K562 (cell line): ENCODE data around the gene UBE2Q1. TPM values are rescaled to one million over a fixed set of nuclear protein-coding genes. Genes with fewer than 3 reads are reported as not detected.

ENCODE experiments used
- CBFA2T2 ChIP-seq: fragments of 450-650 bp; conservative IDR thresholded peaks from 2 replicates; pipeline ENCODE4 v1.6.1; 2017; ENCODE audit warnings: mild to moderate bottlenecking
- CBX8 ChIP-seq: fragments of 200-600 bp; sonication (generic); IDR thresholded peaks from 2 replicates; pipeline ENCODE4 v1.6.1; 2012; ENCODE audit warnings: borderline replicate concordance, mixed run types, low read depth, mild to moderate bottlenecking, moderate library complexity, mixed read lengths, low read length, control low read depth, inconsistent platforms; ENCODE audit not compliant: poor library complexity, severe bottlenecking; ENCODE audit errors: extremely low read depth
- CHD4 ChIP-seq: fragments of 200-600 bp; sonication (generic); IDR thresholded peaks from 3 replicates; pipeline ENCODE4 v1.6.1; 2012; ENCODE audit warnings: low read depth, mild to moderate bottlenecking, mixed read lengths, low read length, inconsistent platforms; ENCODE audit not compliant: insufficient read depth, insufficient replicate concordance, poor library complexity, severe bottlenecking
- CREB3L1 ChIP-seq: fragments of 450-650 bp; IDR thresholded peaks from 2 replicates; pipeline ENCODE4 v1.6.1; 2014; ENCODE audit warnings: low read depth, mild to moderate bottlenecking, moderate library complexity, borderline replicate concordance
- DACH1 ChIP-seq: fragments of 450-650 bp; IDR thresholded peaks from 2 replicates; pipeline ENCODE4 v1.6.1; 2018; ENCODE audit not compliant: partially characterized antibody
- DLX4 ChIP-seq: fragments of 250-450 bp; sonication (Bioruptor Pico); IDR thresholded peaks from 2 replicates; pipeline ENCODE4 v1.6.1; 2021; ENCODE audit warnings: mild to moderate bottlenecking
- ETV5 ChIP-seq: sonication (generic); formaldehyde crosslinking; IDR thresholded peaks from 2 replicates; pipeline ENCODE4 v1.4.0; 2020; ENCODE audit warnings: low read depth, mild to moderate bottlenecking, missing genetic modification reagents
- FOXO4 ChIP-seq: fragments of 450-650 bp; formaldehyde crosslinking; IDR thresholded peaks from 2 replicates; pipeline ENCODE4 v1.4.0; 2020; ENCODE audit warnings: mild to moderate bottlenecking, moderate library complexity
- HEY1 ChIP-seq: fragments of 250-450 bp; sonication (Bioruptor Pico); IDR thresholded peaks from 2 replicates; pipeline ENCODE4 v1.5.0; 2020; ENCODE audit warnings: mild to moderate bottlenecking, moderate library complexity, borderline replicate concordance
- HOMEZ ChIP-seq: fragments of 250-450 bp; sonication (Bioruptor Pico); IDR thresholded peaks from 2 replicates; pipeline ENCODE4 v1.4.0; 2020; ENCODE audit warnings: mild to moderate bottlenecking, moderate library complexity
- NCOA1 ChIP-seq: fragments of 450-650 bp; IDR thresholded peaks from 2 replicates; pipeline ENCODE4 v1.6.1; 2016; ENCODE audit warnings: low read depth
- PBX2 ChIP-seq, 2 experiments: IDR thresholded peaks in 1 of 2; conservative IDR thresholded peaks in 1 of 2; 2 replicates each; pipeline ENCODE4 v1.6.1; 2016; ENCODE audit warnings: low read depth in 2 of 2, mild to moderate bottlenecking in 1 of 2, missing compliant biosample characterization in 1 of 2, missing genetic modification characterization in 1 of 2, moderate library complexity in 1 of 2
- PCBP1 ChIP-seq: fragments of 200-400 bp; formaldehyde crosslinking; IDR thresholded peaks from 2 replicates; pipeline ENCODE4 v1.6.1; 2018; ENCODE audit warnings: mild to moderate bottlenecking, low read depth, low read length; ENCODE audit not compliant: poor library complexity, severe bottlenecking
- POLR3G ChIP-seq: IDR thresholded peaks from 2 replicates; pipeline ENCODE4 v1.6.1; 2011; ENCODE audit not compliant: insufficient read length, insufficient replicate concordance; ENCODE audit errors: extremely low read depth
- RBBP5 ChIP-seq: fragments of 200-600 bp; sonication (generic); IDR thresholded peaks from 2 replicates; pipeline ENCODE4 v1.6.1; 2012; ENCODE audit warnings: borderline replicate concordance, mild to moderate bottlenecking, low read length, control low read depth, inconsistent platforms; ENCODE audit not compliant: insufficient read depth, poor library complexity, severe bottlenecking
- STAT5A ChIP-seq: IDR thresholded peaks from 2 replicates; pipeline ENCODE4 v1.6.1; 2012; ENCODE audit warnings: low read length, inconsistent platforms, borderline replicate concordance
- ZNF764 ChIP-seq: fragments of 250-450 bp; sonication (Bioruptor Pico); IDR thresholded peaks from 2 replicates; pipeline ENCODE4 v1.4.0; 2020; ENCODE audit warnings: low read depth, mild to moderate bottlenecking, moderate library complexity
- polyA plus RNA-seq, 8 experiments: library from polyadenylated mRNA; depleted of rRNA in 4 of 8; stranded (reverse) in 5 of 8; unstranded in 3 of 8; fragments of >200 nt; fragmentation: Nextera tagmentation in 2 of 8; fragmentation: Illumina TruSeq in 1 of 8; extraction: Ambion mirVana in 2 of 8; extraction: Trizol in 1 of 8; gene quantifications; 2 replicates each; pipeline versions ENCODE4 v1.2.1 to v1.2.3, GENCODE V29; 2011 to 2014; ENCODE audit warnings: inconsistent platforms in 1 of 8, missing spikeins in 1 of 8
- total RNA-seq, 7 experiments: library from RNA; depleted of rRNA in 6 of 7; stranded (reverse); fragments of >200 nt in 6 of 7; fragmentation: Illumina TruSeq in 2 of 7; extraction: Trizol in 2 of 7; gene quantifications; 2 replicates each; pipeline versions ENCODE4 v1.2.1 to v1.2.3, GENCODE V29; 2011 to 2021; ENCODE audit warnings: low replicate concordance in 1 of 7

The UBE2Q1 gene
- total and polyA plus RNA-seq, 9 of the 15 experiments (the other 6 are each of a cell fraction or from before 2014, with no cell fraction given) = 8.0 to 58.8 (median 27.6) TPM

GRCh38 chr1:154558720-154559465 lies 431 bp upstream of the UBE2Q1 start (continued):
- TF ChIP-seq PCBP1 (no peak), FOXO4 (no peak), CHD4 (peak; percentile 72), ZNF764 (CRISPR knock-in tag) (no peak), CBFA2T2 (peak; percentile 99), DLX4 (CRISPR knock-in tag) (no peak), NCOA1 (no peak), HEY1 (CRISPR knock-in tag) (0 out of 2 replicates have a peak, but pooled peaks have one; percentile 21), CBX8 (no peak), PBX2 (CRISPR knock-in tag; IDR thresholded peaks at IDR 0.05; ENCODE audit: low read depth) (no peak), PBX2 (tag; conservative IDR thresholded peaks at IDR 0.05; ENCODE audit: low read depth) (no peak), HOMEZ (CRISPR knock-in tag) (no peak), RBBP5 (no peak), POLR3G (no peak), STAT5A (no peak), CREB3L1 (peak; percentile 73; the same call in 1 of the 2 replicates), ETV5 (CRISPR knock-in tag) (peak; percentile 64; the same call in 1 of the 2 replicates), DACH1 (no peak)
